Type B pancreatic cell (in vitro differentiated cells): Measurements from ENCODE around the gene ZNF771. TPM values are rescaled to one million over a fixed set of nuclear protein-coding genes. Genes with fewer than 3 reads are reported as not detected.

ENCODE experiments used
- DNase-seq: peaks from one replicate; pipeline ENCODE4 v3.0.0; 2021; ENCODE audit warnings: mixed read lengths; ENCODE audit not compliant: unreplicated experiment; ENCODE audit errors: extremely low spot score
- H3K27ac Mint-ChIP-seq: 2 replicates; pipeline ENCODE4 v1.8.0; 2021; ENCODE audit warnings: mild to moderate bottlenecking, mixed read lengths
- H3K27me3 Mint-ChIP-seq: 2 replicates; pipeline ENCODE4 v1.8.0; 2021; ENCODE audit warnings: mixed read lengths
- H3K36me3 Mint-ChIP-seq: 2 replicates; pipeline ENCODE4 v1.8.0; 2021; ENCODE audit warnings: mixed read lengths
- H3K4me1 Mint-ChIP-seq: one replicate; pipeline ENCODE4 v1.8.0; 2021; ENCODE audit warnings: mixed read lengths; ENCODE audit not compliant: unreplicated experiment
- H3K4me3 Mint-ChIP-seq: 2 replicates; pipeline ENCODE4 v1.8.0; 2021; ENCODE audit warnings: mild to moderate bottlenecking, mixed read lengths
- H3K9me3 Mint-ChIP-seq: 2 replicates; pipeline ENCODE4 v1.8.0; 2021; ENCODE audit warnings: mixed read lengths
- total RNA-seq: library from RNA; stranded (reverse); gene quantifications from 2 replicates; pipeline ENCODE4 v1.2.1, GENCODE V29; 2021; ENCODE audit warnings: low replicate concordance
- TF ChIP-seq, protein P1 (sequence below): fragments of 200-600 bp; sonication (generic); conservative IDR thresholded peaks from 2 replicates; pipeline ENCODE4 v1.5.0; 2021; ENCODE audit warnings: antibody characterized with exemption, mild to moderate bottlenecking

Gene ZNF771
- total RNA-seq, 1 donor from 2014 or later: 15.5 TPM

DNA sequence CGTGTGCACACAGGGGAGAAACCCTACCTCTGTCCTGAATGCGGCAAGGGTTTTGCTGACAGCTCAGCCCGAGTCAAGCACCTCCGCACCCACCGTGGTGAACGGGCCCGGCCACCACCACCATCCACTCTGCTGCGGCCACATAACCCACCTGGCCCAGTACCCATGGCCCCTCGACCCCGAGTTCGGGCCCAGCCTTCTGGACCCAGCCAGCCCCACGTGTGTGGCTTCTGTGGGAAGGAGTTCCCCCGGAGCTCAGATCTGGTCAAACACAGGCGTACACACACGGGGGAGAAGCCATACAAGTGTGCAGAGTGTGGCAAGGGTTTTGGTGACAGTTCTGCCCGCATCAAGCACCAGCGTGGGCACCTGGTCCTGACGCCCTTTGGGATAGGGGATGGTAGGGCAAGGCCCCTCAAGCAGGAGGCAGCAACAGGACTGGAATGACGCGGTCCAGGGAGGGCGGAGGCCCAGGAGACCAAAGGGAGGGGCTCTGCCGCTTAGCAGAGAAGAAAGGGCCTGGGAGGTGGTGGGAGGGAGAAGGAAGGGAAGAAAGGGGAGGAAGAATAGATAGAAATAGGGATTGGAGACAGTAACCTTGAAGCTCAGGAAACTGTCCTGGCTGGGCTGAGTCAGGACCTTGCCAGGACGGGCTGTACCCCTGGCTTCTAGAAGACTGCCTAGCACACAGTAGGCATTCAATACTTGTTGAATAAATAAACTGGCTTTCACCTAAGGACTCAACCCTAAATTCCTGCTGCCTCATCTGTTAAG is 8.6 kb upstream of the ZNF771 start:
- Mint-ChIP-seq H3K27me3 (no peaks in the 10 kb centered on the region), H3K27ac (peak overlapping the region; percentile 73), H3K9me3 (no peaks in the 10 kb centered on the region), H3K4me3 (peak overlapping the region; percentile 78), H3K4me1 (peaks cover 42% of the 10 kb centered on the region), H3K36me3 (peaks cover 3% of the 10 kb centered on the region)
- no peak for DNase-seq
- TF ChIP-seq, protein P1, sequence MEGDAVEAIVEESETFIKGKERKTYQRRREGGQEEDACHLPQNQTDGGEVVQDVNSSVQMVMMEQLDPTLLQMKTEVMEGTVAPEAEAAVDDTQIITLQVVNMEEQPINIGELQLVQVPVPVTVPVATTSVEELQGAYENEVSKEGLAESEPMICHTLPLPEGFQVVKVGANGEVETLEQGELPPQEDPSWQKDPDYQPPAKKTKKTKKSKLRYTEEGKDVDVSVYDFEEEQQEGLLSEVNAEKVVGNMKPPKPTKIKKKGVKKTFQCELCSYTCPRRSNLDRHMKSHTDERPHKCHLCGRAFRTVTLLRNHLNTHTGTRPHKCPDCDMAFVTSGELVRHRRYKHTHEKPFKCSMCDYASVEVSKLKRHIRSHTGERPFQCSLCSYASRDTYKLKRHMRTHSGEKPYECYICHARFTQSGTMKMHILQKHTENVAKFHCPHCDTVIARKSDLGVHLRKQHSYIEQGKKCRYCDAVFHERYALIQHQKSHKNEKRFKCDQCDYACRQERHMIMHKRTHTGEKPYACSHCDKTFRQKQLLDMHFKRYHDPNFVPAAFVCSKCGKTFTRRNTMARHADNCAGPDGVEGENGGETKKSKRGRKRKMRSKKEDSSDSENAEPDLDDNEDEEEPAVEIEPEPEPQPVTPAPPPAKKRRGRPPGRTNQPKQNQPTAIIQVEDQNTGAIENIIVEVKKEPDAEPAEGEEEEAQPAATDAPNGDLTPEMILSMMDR: no peak

GRCh38 chr16:30399435-30400186 is 7.8 kb upstream of the ZNF771 start:
- H3K4me1 Mint-ChIP-seq: peaks cover 35% of the 10 kb centered on the region
- no peaks in the 10 kb centered on the region for H3K27me3 Mint-ChIP-seq
- peaks cover 3% of the 10 kb centered on the region for H3K36me3 Mint-ChIP-seq
- TF ChIP-seq, protein P1: no peak
- peak overlapping the region; percentile 91 for H3K4me3 Mint-ChIP-seq
- no peak for DNase-seq
- no peaks in the 10 kb centered on the region for H3K9me3 Mint-ChIP-seq
- H3K27ac Mint-ChIP-seq: peak overlapping the region; percentile 88

GRCh38 chr16:30401768-30402425 is 5.5 kb upstream of the ZNF771 start:
- Mint-ChIP-seq H3K27ac (peak overlapping the region; percentile 59), H3K27me3 (no peaks in the 10 kb centered on the region), H3K4me1 (peaks cover 29% of the 10 kb centered on the region), H3K9me3 (no peaks in the 10 kb centered on the region), H3K36me3 (peaks cover 3% of the 10 kb centered on the region), H3K4me3 (peak overlapping the region; percentile 79)
- TF ChIP-seq, protein P1: no peak
- no peak for DNase-seq

DNA sequence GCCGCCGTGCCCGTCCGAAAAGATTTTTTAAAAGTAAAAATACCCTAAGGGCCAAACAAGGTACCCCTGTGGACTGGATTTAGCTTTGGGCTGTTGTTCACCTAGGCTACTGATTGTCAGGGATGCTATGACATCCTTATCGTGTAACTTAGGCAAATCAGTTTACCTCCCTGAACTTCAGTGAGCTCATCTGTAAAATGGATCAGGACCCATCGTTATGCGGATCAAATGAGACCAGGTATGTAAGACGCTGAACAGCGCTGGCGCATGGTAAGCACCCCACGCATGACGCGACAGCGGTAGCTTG is 658 bp upstream of the ZNF771 start:
- no peak for DNase-seq
- TF ChIP-seq, protein P1: no peak
- H3K4me3 Mint-ChIP-seq: peak overlapping the region; percentile 95
- H3K27ac Mint-ChIP-seq: peak overlapping the region; percentile 90
- H3K4me1 Mint-ChIP-seq: peaks cover 21% of the 10 kb centered on the region
- no peaks in the 10 kb centered on the region for H3K27me3 Mint-ChIP-seq
- H3K36me3 Mint-ChIP-seq: no peaks in the 10 kb centered on the region
- no peaks in the 10 kb centered on the region for H3K9me3 Mint-ChIP-seq

DNA sequence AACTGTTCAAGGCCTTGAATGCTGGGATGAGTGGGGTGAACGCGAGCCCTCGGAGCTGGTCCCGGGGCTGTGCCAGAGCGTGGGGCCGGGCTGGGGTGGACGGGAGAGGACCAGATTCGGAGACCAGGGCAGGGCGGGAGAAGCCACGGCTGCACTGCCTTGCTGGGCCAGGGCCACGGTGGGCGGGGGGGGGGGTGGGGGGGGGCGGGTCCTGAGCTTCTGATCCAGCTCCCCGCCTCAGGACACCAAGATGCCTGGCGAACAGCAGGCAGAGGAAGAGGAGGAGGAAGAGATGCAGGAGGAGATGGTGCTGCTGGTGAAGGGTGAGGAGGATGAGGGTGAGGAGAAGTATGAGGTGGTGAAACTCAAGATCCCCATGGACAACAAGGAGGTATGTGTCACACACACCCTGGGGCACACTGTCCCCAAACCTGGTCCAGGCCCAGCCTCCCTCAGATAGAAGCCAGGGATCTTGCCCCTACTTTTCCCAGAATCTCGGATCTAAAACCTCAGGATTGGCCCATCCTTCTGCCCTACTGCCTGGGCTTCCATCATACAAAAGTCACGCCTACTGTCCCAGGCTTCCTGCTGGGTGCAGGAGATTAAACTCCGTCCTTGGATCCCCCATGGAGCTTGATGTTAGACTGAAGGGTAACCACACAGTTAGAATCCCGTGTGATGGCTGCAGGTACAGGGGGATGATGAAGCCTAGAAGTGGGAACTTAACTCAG is 563 bp downstream of the ZNF771 start:
- H3K27ac Mint-ChIP-seq: peak overlapping the region; percentile 9
- peaks cover 24% of the 10 kb centered on the region for H3K4me1 Mint-ChIP-seq
- no peak for DNase-seq
- peak overlapping the region; percentile 85 for H3K4me3 Mint-ChIP-seq
- H3K36me3 Mint-ChIP-seq: peaks cover 4% of the 10 kb centered on the region
- TF ChIP-seq, protein P1: no peak
- no peaks in the 10 kb centered on the region for H3K27me3 Mint-ChIP-seq
- no peaks in the 10 kb centered on the region for H3K9me3 Mint-ChIP-seq
